IMR-90 (cell line): ENCODE data around the gene CUL4A. TPM values are rescaled to one million over a fixed set of nuclear protein-coding genes. Genes with fewer than 3 reads are reported as not detected.

ENCODE experiments used
- ATAC-seq: fragments of 200-7000 bp; cut with Tn5 transposase; 2 replicates; pipeline ENCODE4 v1.9.1; 2020; ENCODE audit warnings: low read depth, mild to moderate bottlenecking, moderate library complexity
- BruUV-seq: library from RNA; stranded (reverse); fragments of 400-500 nt; replicated peaks from 2 replicates; lab custom pipeline; 2021; lab: Mats Ljungman, UMichigan
- CTCF ChIA-PET: fragments of 300-600 bp; formaldehyde crosslinking; extraction: SDS; loops from one replicate; lab custom pipeline; 2021; ENCODE audit warnings: antibody characterized with exemption; lab: Yijun Ruan, JAX
- POLR2A ChIA-PET: fragments of 300-600 bp; sonication (Branson Sonifier 250); formaldehyde crosslinking; loops from one replicate; lab custom pipeline; 2022; ENCODE audit warnings: antibody characterized with exemption; ENCODE audit not compliant: unreplicated experiment; lab: Charles Lee
- DNase-seq: peaks from one replicate; pipeline ENCODE4 v3.0.0; 2013
- H2AFZ ChIP-seq: replicated peaks from 2 replicates; pipeline ENCODE3; 2013; ENCODE audit warnings: low read length, mild to moderate bottlenecking; ENCODE audit not compliant: poor library complexity
- H2AK5ac ChIP-seq: 2 replicates; pipeline ENCODE4 v1.6.1; 2013; ENCODE audit warnings: low read depth, low read length, inconsistent platforms
- H2AK9ac ChIP-seq: replicated peaks from 2 replicates; pipeline ENCODE3; 2013; ENCODE audit warnings: mild to moderate bottlenecking, low read depth, low read length, moderate library complexity; ENCODE audit not compliant: poor library complexity
- H2BK120ac ChIP-seq: 2 replicates; pipeline ENCODE4 v1.6.1; 2013; ENCODE audit warnings: low read depth, low read length, inconsistent platforms
- H2BK15ac ChIP-seq: 3 replicates; pipeline ENCODE4 v1.6.1; 2013; ENCODE audit warnings: low read depth, low read length, inconsistent platforms
- H2BK20ac ChIP-seq: 2 replicates; pipeline ENCODE4 v1.6.1; 2013; ENCODE audit warnings: low read depth, mild to moderate bottlenecking, inconsistent platforms, low read length, moderate library complexity
- H2BK5ac ChIP-seq: 2 replicates; pipeline ENCODE4 v1.6.1; 2013; ENCODE audit warnings: mild to moderate bottlenecking, low read depth, low read length, inconsistent platforms; ENCODE audit not compliant: poor library complexity, severe bottlenecking
- H3K14ac ChIP-seq: replicated peaks from 2 replicates; pipeline ENCODE4 v1.6.1; 2013; ENCODE audit warnings: low read depth, low read length, inconsistent platforms
- H3K18ac ChIP-seq: 2 replicates; pipeline ENCODE4 v1.6.1; 2013; ENCODE audit warnings: low read depth, low read length, control low read depth
- H3K23ac ChIP-seq: 2 replicates; pipeline ENCODE4 v1.6.1; 2013; ENCODE audit warnings: low read depth, low read length, inconsistent platforms
- H3K27ac ChIP-seq: 2 replicates; pipeline ENCODE4 v1.5.1; 2013; ENCODE audit warnings: mild to moderate bottlenecking, control low read depth, low read length; ENCODE audit not compliant: insufficient read depth
- H3K27me3 ChIP-seq: 2 replicates; pipeline ENCODE4 v1.6.1; 2013; ENCODE audit warnings: low read length; ENCODE audit not compliant: control insufficient read depth, insufficient read depth
- H3K36me3 ChIP-seq: 2 replicates; pipeline ENCODE4 v1.6.1; 2013; ENCODE audit warnings: low read length, mixed read lengths; ENCODE audit not compliant: control insufficient read depth, insufficient read depth
- H3K4ac ChIP-seq: 2 replicates; pipeline ENCODE4 v1.6.1; 2013; ENCODE audit warnings: low read depth, low read length, inconsistent platforms
- H3K4me1 ChIP-seq: 2 replicates; pipeline ENCODE4 v1.6.1; 2013; ENCODE audit warnings: low read length, mixed read lengths; ENCODE audit not compliant: control insufficient read depth, insufficient read depth
- H3K4me2 ChIP-seq: 2 replicates; pipeline ENCODE4 v1.6.1; 2013; ENCODE audit warnings: low read depth, mild to moderate bottlenecking, control low read depth, low read length, moderate library complexity
- H3K4me3 ChIP-seq: 2 replicates; pipeline ENCODE4 v1.5.1; 2013; ENCODE audit warnings: low read depth, mild to moderate bottlenecking, control low read depth, low read length, moderate library complexity; ENCODE audit not compliant: insufficient read depth
- H3K56ac ChIP-seq: 2 replicates; pipeline ENCODE4 v1.6.1; 2013; ENCODE audit warnings: low read length, inconsistent platforms; ENCODE audit not compliant: insufficient read depth; ENCODE audit errors: extremely low read depth
- H3K79me1 ChIP-seq, 2 experiments: 2 replicates each; pipeline ENCODE4 v1.6.1; 2013; ENCODE audit warnings: low read length in 2 of 2, inconsistent platforms in 1 of 2, low read depth in 1 of 2
- H3K9ac ChIP-seq: 2 replicates; pipeline ENCODE4 v1.6.1; 2013; ENCODE audit warnings: low read depth, low read length, control low read depth
- H3K9me1 ChIP-seq: 2 replicates; pipeline ENCODE4 v1.6.1; 2013; ENCODE audit warnings: low read length, inconsistent platforms; ENCODE audit not compliant: insufficient read depth
- H3K9me3 ChIP-seq: 2 replicates; pipeline ENCODE4 v1.6.1; 2013; ENCODE audit warnings: low read length; ENCODE audit not compliant: control insufficient read depth, insufficient read depth
- H4K20me1 ChIP-seq: 2 replicates; pipeline ENCODE4 v1.6.1; 2013; ENCODE audit warnings: low read length, inconsistent platforms; ENCODE audit not compliant: insufficient read depth
- H4K5ac ChIP-seq: 2 replicates; pipeline ENCODE4 v1.6.1; 2013; ENCODE audit warnings: mild to moderate bottlenecking, low read depth, low read length, control low read depth
- H4K8ac ChIP-seq, 2 experiments: 2 replicates each; pipeline ENCODE4 v1.6.1; 2013; ENCODE audit warnings: low read depth in 2 of 2, low read length in 2 of 2, control low read depth in 1 of 2, inconsistent platforms in 1 of 2
- H4K91ac ChIP-seq: 2 replicates; pipeline ENCODE4 v1.6.1; 2013; ENCODE audit warnings: low read depth, low read length, inconsistent platforms; ENCODE audit not compliant: insufficient read depth
- BHLHE40 ChIP-seq: fragments of 150-350 bp; IDR thresholded peaks from 2 replicates; pipeline ENCODE4 v1.6.1; 2016; ENCODE audit warnings: mild to moderate bottlenecking, low read depth, low read length
- FOS ChIP-seq: fragments of 150-350 bp; IDR thresholded peaks from 2 replicates; pipeline ENCODE4 v1.6.1; 2016; ENCODE audit warnings: low read depth, low read length
- MAZ ChIP-seq: IDR thresholded peaks from 2 replicates; pipeline ENCODE4 v1.6.1; 2012; ENCODE audit warnings: low read depth, mild to moderate bottlenecking, low read length, improper control_type of control experiment, moderate library complexity, borderline replicate concordance
- SMC3 ChIP-seq: fragments of 150-350 bp; IDR thresholded peaks from 2 replicates; pipeline ENCODE4 v1.6.1; 2016; ENCODE audit warnings: low read depth, mild to moderate bottlenecking, antibody characterized with exemption, low read length, moderate library complexity
- WGBS, 2 experiments: methylation state at CpG; one replicate each; pipeline versions ENCODE4 v1.1.5 to v1.1.7; 2013; ENCODE audit warnings: missing lambda C conversion rate in 2 of 2; ENCODE audit not compliant: insufficient read length in 1 of 2; ENCODE audit errors: extremely low coverage in 2 of 2; 5-methylcytosine and 5-hydroxymethylcytosine counted together
- dilution Hi-C: fragments of 300-500 bp; cut with HindIII; formaldehyde crosslinking; loops from one replicate; pipeline ENCODE4 v1.14.3; 2018; ENCODE audit warnings: low sequenced_read_pairs; ENCODE audit not compliant: unreplicated experiment
- in situ Hi-C: fragments of 300-500 bp; cut with MboI; formaldehyde crosslinking; loops from 3 replicates; pipeline ENCODE4 v1.14.3; 2019; ENCODE audit warnings: low sequenced_read_pairs, inconsistent platforms, mixed read lengths
- intact Hi-C: fragments of 100-400 bp; cut with micrococcal nuclease; formaldehyde crosslinking; loops from 2 replicates; pipeline ENCODE4 v1.10.0; 2022
- polyA plus RNA-seq, 3 experiments: library from polyadenylated mRNA; depleted of rRNA; stranded (reverse); fragments of >200 nt; gene quantifications; 2 replicates each; pipeline ENCODE4 v1.2.3, GENCODE V29; 2012; ENCODE audit warnings: low replicate concordance in 1 of 3
- total RNA-seq: library from RNA; depleted of rRNA; stranded (reverse); fragments of >200 nt; gene quantifications from 2 replicates; pipeline ENCODE4 v1.2.3, GENCODE V29; 2012
- TF ChIP-seq, protein P1 (sequence below): fragments of 150-350 bp; IDR thresholded peaks from 2 replicates; pipeline ENCODE4 v1.6.1; 2016; ENCODE audit warnings: low read depth, mild to moderate bottlenecking, low read length, moderate library complexity, borderline replicate concordance

The CUL4A gene
- total and polyA plus RNA-seq, 2 of the 4 experiments (the other 2 are of a cell fraction), result 86.0 to 146 TPM

DNA sequence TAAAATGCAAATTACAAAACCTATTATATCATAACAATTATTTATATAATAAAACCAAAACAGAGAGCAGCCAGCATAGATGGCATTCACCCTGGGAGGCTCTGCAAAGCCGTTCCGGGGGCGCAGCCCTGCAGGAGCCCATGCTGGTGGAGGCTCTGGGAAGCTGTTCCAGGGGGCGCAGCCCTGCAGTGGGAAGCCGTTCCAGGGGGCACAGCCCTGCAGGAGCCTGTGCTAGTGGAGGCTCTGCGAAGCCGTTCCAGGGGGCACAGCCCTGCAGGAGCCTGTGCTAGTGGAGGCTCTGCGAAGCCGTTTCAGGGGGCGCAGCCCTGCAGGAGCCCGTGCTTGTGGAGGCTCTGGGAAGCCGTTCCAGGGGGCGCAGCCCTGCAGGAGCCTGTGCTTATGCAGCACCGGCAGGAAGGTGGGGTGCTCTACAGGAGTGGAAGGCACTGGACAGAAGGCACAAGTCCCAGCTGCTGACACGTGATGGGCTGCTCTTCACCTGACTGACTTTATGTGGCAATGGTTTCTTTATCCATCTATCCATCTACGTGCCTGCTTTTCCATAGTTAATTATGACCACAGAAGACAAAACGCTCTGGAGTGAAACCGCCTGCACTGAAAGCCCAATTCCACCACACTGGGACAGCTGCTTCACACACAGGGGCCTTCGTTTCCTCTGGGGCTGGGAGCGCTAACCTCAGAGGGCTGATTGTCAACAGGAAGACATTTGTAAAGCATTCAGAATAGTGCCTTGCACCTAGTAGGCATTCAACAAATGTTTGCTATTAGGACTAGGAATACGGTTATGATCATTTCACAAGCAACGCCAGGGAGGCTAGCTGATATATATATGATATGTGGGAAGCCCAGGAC, 24.6 kb upstream of the CUL4A start:
- H4K5ac ChIP-seq, result peak overlapping the region; percentile 15; the same call in 1 of the 2 replicates
- peak overlapping the region; percentile 28 for H2BK20ac ChIP-seq
- peaks cover 7% of the 10 kb centered on the region; the same call in 1 of the 2 replicates for H3K9me3 ChIP-seq
- no peak overlapping the region for H3K56ac ChIP-seq
- ChIA-PET POLR2A (no interaction called here), CTCF (interaction anchor here (1.2 kb wide), 1 partner anchor 19 kb away, joined by 3 read pairs; no protein-coding TSS in a partner anchor)
- no peak for DNase-seq
- H3K27me3 ChIP-seq, result no peaks in the 10 kb centered on the region
- no peak overlapping the region for H3K9ac ChIP-seq
- peak overlapping the region; percentile 60; the same call in 2 of the 3 replicates for H2BK15ac ChIP-seq
- peaks cover 49% of the 10 kb centered on the region for H3K36me3 ChIP-seq
- H3K14ac ChIP-seq, result peak overlapping the region; percentile 36; the same call in 1 of the 2 replicates
- no peak overlapping the region for H3K18ac ChIP-seq
- peak overlapping the region; percentile 45 for H2BK120ac ChIP-seq
- H3K23ac ChIP-seq, result no peak overlapping the region; the same call in 1 of the 2 replicates
- peak overlapping the region; percentile 61 for H2BK5ac ChIP-seq
- peak overlapping the region; percentile 71; the same call in 1 of the 2 replicates for H2AK5ac ChIP-seq
- no peak overlapping the region for H3K4me2 ChIP-seq
- no TSS peak for BruUV-seq
- peaks cover 41 to 72% of the 10 kb centered on the region in 2 experiments for H3K79me1 ChIP-seq
- intact Hi-C loops, result no loop called here
- no peak overlapping the region for H2AK9ac ChIP-seq
- H2AFZ ChIP-seq, result no peak overlapping the region
- ATAC-seq, result no peak
- H4K20me1 ChIP-seq, result no peaks in the 10 kb centered on the region
- H4K8ac ChIP-seq, result peak overlapping the region; percentile 35 to 37; a peak in 2 of 4 replicates
- H3K4me3 ChIP-seq, result no peak overlapping the region
- in situ Hi-C loops, result no loop called here
- peaks cover 18% of the 10 kb centered on the region for H3K9me1 ChIP-seq
- peaks cover 24% of the 10 kb centered on the region for H3K4me1 ChIP-seq
- peak overlapping the region; percentile 30; the same call in 1 of the 2 replicates for H3K27ac ChIP-seq
- peak overlapping the region; percentile 1; the same call in 1 of the 2 replicates for H4K91ac ChIP-seq
- dilution Hi-C loops, result no loop called here
- H3K4ac ChIP-seq, result peak overlapping the region; percentile 44
- no peak for TF ChIP-seq BHLHE40
- TF ChIP-seq MAZ, result no peak
- no peak for TF ChIP-seq FOS
- TF ChIP-seq SMC3, result no peak
- TF ChIP-seq, protein P1, sequence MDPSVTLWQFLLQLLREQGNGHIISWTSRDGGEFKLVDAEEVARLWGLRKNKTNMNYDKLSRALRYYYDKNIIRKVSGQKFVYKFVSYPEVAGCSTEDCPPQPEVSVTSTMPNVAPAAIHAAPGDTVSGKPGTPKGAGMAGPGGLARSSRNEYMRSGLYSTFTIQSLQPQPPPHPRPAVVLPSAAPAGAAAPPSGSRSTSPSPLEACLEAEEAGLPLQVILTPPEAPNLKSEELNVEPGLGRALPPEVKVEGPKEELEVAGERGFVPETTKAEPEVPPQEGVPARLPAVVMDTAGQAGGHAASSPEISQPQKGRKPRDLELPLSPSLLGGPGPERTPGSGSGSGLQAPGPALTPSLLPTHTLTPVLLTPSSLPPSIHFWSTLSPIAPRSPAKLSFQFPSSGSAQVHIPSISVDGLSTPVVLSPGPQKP, result no peak
- WGBS, 2 experiments, result 96% methylated on average over 10 of the region's 22 CpGs; no CpG with 5 or more reads in 1 of the 2 experiments
